Ramos (cell line): ENCODE data around the gene TNNC1.

ENCODE experiments used
- in situ Hi-C: fragments of 300-500 bp; cut with MboI; formaldehyde crosslinking; loops from one replicate; pipeline ENCODE4 v1.14.3; 2022; ENCODE audit warnings: low sequenced_read_pairs; ENCODE audit not compliant: unreplicated experiment

The TNNC1 gene

DNA sequence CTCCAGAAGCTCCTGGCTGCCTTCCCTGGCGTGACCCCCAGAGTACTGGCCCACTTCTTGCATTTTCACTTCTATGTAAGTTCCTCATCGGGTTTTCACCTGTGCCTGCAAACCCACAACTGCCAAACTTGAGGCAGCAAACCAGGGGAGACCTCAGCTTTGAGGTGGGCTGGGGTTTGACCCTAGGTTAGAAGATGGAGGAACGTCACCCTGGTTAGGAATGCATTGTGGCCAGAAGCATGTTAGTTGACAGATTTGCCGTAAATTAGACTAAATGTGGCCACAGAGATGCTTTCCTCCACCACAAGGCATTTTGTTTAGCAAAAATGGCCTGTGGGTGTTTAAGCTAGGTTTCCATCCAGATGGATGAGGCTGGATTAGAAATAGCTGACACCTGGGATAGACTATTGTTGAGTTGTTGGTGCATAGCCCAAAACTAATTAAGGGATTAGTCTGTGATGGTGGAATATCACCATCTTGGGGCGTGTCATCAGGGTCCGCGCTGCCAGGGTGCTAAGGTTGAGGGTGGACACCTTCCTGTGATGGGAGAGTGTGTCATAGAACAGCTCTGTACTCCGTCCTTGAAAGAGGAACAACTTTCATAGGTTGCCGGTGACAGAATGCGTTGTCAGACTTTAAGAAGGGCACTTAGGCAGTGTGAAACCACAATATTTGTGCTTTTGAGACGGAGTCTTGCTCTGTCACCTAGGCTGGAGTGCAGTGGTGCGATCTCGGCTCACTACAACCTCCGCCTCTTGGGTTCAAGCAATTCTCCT lies 5.1 kb upstream of the TNNC1 start:
- in situ Hi-C loops, result no loop called here

DNA sequence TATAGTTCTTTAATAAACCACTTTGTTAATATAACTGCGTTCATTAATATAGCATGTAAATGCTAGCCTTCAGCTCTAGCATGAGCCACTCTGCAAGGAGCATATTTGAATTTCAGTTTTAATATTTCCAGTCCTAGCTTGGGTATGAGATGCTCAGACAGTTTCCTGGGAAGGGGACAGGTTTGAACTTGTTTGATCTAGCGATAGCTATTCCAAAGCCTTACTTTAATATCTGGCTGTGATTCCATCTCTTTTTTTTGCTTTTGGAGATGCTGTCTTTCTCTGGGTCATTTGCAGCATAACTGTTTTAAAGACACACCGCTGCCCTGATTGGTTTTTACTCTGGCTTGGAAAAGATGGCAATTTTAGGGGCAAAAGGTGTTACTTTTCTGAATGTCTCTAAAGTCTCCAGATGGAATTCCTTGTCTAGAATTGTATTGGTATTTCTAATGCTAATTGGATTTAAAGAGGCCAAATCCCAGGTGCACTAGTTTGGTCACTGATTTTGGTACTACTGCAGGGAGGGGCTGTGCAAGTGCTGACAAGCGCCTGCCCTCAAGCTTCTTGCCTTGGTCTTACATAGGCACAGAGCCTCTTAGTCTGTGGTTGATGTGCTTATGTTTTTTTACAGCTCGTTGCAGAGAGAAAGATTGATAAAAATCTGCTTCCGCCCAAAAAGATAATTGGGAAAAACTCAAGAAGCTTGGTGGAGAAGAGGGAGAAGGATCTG lies 4.4 kb upstream of the TNNC1 start:
- in situ Hi-C loops, result no loop called here

DNA sequence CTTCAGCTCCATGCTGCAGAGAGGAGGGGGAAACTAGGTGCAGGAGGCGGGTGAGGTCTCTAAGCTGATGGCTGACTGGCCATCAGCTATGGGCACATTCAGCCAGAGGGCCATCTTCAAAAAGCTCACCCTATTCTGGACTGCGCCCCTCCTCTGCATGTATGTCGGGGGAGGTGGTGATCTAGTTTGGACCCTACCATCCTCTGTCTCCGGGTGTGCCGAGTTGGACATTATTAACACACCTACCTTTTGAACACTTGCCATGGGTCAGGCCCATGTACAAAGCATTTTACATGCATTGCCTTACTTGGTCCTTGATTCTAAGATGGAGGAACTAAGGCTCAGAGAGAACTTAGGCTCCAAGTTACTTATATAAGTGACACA lies 3.0 kb upstream of the TNNC1 start:
- in situ Hi-C loops, result no loop called here

DNA sequence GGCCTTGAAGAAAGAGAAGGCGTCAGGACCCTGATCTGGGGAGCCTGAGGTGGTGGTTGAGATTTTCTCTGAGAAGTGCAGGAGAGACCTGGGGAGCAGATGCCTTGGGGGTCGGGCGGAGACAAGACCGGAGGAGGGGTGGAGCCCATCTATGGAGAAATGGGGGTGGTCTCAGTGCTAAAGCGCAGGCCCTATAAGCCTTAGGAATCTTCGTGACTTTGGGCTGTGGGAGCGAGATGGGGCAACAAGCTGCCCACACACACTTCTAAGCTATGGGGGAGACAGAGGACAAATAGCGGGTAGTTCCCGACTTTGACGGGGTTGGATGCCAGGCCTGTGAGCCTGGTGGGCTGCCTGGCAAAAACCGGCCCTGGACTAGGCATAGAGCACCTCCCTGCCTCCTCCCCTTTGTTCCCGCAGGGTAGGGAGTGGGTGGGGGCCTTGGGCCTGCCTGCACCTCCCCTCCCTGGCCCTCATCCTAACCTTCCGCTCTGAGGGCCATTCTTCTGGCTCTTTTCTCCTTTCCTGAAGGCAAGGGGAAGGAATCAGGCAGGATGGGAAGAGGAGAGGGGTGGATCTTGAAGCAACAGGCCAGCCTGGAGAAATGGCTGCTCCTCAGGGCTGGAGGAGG lies 2.4 kb upstream of the TNNC1 start:
- in situ Hi-C loops, result no loop called here

DNA sequence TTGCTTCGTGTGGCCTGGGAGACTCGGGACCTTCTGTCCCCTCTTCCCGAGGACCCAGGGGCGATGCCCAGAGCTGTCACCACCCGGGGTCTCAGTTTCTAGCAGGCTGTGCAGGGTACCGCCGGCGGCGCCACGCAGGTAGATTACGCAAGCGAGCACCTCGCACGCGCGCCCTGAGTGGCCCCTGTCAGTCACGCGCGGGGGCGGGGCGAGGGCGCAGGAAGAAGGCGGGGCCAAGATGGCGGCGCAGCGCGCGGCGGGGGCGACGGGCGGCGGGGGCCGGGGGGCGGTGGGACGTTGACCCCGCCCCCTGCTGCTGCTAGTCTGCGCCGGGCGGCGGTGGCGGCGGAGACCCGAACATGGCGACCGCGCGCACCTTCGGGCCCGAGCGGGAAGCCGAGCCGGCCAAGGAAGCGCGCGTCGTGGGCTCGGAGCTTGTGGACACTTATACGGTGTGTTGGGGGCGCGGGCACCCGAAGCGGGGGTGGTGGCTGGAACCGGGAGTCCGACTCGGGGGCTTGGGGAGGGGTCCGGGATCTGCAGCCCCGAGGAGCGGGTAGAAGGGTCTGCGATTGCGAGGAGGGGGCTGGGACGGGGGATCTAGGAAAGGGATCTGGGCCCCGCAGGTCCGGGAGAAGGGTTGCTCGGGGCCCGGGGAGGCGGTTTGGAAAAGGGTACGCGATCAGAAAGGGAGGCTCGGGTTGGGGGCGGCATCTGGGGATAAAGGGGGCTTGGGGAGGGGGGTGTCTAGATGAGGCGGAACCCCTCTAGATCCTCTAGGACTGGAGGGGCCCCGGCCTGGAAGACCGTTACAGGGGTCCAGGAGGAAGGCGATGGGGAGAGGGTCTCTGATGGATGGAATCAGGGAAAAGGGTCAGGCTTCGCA lies 1.7 kb upstream of the TNNC1 start, which contains the start of gene NISCH:
Gene NISCH, plus strand, starts transcription at position 322 of the 886 bp plus-strand sequence. Its CDS starts 38 bp downstream, at position 360.
- in situ Hi-C loops, result no loop called here

DNA sequence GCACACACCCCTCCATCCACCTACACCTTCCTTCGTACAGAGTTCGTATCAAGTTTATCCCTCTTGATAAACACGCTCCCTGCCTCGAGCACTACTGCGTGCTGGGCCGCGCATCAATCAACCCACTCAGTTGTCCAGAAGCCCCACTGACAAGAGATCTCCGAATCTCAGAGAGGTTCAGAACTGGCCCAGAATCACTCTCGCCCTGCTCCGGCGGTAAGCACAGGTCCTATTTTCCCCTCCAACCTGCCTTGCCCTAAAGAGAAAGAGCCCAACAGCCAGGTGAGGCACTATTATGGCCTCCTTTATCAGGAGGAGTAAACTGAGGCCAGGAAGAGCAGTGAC lies 1.1 kb upstream of the TNNC1 start:
- in situ Hi-C loops, result no loop called here

DNA sequence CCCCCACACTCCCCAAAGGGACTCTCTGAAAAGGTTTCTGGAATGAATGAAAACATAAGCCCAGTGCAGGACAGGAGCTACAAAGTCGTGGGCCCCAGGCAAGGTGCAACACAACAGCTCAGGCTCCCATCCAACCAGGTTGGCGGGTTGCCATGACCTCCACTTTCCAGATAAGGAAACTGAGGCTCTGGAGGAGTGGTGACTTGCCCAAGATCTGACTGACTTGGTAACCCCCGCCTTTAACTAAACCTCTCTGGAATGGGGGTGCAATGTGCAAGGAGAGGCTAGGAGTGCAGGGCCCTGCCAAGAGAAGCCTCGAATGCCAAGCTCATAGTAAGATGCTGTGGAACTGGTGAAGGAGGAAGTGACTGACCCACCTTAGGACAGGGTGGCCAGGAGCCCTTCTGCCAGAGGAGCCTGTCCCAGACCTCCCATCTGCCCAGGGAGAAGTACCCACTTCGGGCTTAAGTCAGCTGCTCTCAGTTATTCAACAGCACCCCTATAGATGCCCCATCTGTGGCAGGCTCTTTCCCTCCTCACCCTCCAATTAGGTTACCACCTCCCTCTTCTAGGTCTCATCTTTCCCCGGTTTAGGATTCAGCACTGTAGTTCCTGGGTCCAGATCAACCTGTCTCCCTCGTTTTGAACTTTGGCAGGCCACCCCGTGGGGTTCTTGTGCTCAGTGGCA lies 553 bp upstream of the TNNC1 start:
- in situ Hi-C loops, result no loop called here

DNA sequence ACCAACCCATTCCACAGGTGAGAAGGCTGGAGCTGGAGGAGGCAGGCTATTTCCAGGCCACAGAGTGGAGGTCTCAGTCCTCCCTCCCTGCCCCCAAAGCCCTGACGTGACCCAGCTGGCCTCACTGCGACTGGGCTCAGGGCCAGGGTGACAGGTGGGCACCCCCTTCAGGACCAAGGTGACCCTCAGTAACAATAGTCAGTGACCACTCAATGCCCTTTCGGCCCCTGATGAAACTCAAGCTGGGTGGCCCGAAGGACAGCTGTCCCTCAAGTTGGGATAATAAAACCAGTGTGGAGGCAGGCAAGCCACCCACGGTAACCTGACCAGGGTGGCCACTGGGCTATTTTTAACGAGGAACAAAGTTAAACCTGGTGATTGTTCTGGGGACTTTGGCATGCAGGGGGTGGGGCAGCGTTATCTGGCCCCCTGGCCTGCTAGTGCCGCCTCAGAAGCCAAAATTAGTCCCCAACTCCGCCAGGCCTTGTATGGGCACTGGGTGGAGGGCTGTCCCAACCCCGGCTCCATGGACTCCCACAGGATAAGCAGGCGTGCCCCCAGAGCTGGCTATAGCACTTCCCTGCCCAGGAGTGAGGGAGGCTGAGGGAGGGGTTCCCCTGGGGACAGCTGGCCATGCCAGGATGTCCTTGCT lies 1.1 kb downstream of the TNNC1 start:
- in situ Hi-C loops, result no loop called here

DNA sequence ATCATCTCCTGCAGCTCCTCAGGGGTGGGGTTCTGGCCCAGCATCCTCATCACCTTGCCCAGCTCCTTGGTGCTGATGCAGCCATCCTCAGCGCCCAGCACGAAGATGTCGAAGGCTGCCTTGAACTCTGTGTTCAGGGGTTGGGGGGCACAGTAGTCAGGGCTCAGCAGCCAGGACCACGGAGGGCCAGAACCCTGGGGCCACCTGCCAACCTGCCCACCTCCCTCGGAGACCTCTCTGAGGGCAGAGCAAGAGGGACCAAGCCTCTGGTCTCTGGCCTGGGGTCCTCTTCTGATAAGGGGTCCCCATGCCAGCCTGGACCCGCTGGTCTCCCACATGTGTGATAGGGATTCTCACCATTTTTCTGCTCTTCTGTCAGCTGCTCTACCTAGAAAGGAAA lies 1.7 kb downstream of the TNNC1 start:
- in situ Hi-C loops, result no loop called here

DNA sequence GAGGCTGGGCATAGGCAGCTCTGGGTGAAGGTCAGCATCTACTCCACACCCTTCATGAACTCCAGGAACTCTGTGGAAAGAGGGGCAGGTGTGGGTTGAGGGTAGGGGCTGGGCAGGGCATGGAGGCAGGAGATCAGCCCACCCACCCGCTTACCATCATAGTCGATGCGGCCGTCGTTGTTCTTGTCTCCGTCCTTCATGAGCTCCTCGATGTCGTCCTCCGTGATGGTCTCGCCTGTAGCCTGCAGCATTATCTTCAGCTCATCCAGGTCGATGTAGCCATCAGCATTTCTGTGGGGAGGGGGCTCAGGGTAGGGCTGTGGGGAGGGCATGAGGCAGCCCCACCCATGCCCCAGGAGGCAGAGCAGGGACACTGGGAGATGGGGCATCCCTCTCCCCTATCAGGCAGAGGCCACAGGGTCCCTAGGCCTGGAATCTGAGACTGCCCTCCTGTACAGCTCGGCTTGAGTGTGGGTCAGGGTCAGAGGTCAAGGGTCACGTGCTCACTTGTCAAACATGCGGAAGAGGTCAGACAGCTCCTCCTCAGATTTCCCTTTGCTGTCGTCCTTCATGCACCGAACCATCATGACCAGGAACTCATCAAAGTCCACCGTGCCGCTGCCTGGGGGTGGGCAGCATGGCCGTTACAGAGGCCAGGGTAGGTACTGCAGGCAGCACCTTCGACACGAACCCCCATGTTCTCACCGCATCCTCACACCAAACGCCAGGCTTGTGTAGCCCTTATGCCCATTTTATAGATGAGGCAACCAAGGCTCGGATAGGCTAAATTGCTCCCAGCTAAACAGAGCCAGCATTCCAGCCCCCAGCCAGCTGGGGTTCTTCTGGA lies 2.4 kb downstream of the TNNC1 start:
- in situ Hi-C loops, result no loop called here

DNA sequence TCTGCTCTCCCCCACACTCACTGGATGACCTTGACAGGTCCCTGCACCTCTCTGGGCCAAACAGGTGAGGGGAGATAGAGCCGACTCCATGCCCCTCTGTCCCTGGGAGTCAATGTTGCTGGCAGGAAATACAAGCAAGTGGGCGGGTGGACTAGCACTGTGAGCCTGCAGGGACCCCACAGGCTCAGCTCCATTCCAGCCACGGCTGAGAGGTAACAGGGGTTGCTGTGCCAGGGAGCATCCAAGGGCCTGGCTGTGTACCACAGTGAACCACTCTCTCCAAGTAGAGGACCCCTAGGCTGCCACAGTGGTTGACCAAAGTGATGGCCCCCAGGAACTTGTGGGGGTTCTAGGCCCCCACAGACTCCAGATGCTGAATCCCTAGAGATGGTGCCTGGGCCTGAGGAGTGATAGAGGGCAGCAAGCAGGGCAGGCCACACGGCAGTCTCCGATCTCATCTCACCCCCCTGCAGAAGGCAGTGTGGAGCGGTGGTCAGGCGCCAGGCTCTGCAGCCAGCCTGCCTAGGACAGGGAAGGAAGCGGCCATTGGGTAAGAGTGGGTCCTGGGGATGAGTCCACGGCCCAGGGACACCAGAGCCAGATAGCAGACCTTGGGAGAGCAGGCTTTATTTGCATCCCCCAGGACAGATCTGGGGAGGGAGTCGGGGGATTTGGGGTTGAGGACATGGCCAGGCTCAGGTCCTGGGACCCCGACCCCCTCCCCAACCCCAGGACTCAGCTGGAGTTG lies 3.2 kb downstream of the TNNC1 start:
- in situ Hi-C loops, result no loop called here

DNA sequence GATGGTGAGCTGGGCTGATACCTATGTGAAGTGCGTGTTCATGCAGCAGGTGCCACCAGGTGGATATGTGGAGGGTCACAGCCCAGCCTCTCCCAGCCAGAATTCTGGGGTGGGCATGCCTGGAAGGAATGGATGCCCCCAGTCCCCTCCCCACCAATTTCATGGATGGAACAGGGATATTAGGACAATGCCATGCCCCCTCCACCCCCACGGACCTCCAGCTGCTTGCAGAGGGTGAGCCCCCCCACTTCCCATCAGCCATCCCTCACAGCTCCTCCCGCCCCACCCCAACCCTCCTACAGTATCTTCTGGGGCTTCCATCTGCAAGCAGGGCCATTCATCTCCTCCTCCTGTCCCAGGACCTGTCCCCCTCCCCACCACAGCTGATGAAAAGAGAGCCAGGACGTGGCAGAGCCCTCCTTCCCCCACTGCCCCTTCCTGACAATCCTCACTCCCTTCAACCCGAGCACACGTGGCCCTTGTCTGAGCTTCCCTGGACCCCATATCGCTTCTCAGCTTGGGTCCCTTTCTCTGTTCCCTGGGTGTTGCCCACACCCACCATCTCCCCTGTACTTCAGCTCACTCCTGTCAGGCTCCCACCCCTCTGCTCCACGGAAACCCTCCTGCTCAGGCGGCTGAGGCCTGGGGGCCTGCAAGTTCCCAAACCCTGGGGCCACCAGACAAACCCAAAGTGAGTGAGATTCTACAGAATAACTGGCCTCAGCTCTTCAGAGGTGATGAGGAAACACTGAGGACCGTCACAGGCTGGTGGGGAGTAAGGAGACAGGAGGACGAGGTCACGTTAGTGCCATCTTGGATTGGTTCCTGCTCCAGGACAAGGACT lies 6.1 kb downstream of the TNNC1 start:
- in situ Hi-C loops, result no loop called here

DNA sequence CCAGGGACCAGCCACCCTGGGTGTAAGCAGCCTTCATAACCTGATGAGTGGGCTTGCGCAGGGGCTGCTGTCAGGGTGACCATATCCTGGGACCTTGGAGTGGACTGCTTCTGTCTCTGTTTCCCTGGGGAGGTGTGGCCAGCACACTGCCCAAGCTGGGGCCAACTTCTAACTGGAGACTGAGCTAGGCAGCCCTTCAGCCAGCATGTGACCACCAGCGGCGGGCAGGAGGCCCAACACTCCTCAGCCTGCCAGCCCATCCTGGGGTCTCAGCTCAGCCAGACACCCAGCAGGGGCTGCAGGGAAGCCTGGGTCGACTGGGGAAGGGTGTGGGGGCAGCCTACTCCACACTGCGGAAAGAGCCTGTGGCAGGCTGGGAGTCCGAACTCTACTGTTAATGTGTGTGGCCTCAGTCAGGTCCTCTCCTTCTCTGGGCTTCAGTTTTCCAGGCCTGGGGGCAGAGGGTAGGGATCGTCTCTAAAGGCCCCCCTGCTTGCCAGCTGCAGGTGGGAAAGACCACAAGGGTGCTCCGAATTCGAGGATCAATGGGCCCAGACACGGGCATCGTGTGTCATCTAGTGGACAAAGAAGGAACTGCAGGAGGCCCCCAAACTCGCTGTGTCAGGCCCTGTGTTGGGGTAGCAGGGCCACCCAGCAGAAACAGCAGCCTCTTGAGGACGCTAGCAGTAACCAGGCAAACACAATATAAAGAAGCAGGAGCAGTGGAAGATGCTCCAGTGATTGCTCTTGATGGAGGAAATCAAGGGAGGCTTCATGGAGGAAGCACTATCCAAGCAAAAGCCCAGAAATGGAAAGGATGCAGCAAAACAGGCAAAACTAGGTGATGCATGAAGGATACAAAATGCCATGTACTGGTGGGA lies 7.0 kb downstream of the TNNC1 start:
- in situ Hi-C loops, result no loop called here

DNA sequence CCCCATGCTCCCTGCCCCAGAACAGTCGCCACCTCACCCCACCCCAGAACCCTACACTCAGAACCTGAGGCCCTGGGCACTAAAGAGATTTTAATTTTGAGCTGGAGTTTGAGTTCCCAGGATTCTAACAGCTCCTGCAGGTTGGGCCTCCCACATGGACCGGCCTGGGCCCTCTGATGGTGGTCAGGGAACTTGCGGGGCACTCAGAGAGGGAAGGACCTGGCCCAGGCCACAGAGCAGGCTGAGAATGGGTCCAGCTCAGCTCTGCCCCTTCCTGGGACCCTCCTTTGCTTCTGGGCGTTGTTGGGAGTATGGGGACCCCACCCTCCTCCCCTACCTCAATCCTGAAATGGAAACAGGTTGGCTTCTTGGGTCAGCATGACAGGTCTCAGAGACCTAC lies 7.8 kb downstream of the TNNC1 start:
- in situ Hi-C loops, result no loop called here

DNA sequence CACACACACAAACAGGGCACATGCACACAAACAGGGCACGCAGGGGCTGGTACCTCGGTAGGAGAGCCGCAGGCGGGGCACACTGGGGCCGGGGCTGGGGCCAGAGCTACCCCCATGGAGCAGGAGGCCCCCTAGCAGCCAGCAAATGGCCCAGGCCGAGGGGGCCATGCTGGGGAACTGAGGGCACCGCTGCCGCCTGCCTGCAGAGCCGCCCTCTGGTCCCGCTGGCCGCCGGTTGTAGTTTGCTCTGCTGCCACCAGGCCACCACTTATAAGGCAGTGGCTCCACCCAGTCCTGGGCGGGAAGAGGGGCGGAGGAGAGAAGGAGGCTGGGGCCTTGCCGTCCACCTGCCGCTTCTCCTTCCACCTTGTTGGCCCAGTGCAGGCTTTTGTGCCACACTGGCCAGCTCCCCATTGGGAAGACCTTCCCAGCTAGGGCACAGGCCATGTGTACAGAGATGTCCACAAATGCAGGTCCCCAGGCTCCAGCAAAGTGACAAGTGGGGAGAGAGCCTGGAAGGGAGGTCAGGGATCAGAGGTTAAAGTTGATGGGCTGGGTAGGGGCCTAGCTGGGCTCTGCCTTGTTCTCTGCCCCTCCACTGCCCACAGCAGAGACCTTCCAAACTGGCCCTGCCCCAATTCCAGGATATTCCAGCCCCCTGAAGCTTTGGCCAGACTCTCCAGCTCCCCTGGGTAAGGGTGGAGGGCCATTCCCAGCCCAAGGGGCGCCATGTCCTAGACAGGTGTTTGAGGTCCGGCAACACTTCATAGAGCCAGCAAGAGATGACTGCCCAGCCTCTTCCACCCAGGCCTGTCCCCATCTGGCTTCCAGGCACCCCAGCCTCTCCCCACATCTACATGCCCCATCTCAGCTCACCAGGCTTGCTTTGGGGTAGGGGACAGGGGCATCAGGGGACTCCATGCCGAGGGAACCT lies 8.7 kb downstream of the TNNC1 start, which contains the start of gene SEMA3G:
Gene SEMA3G, minus strand, starts transcription at position 244 of the 934 bp plus-strand sequence. Its CDS starts 76 bp downstream, at position 168.
- in situ Hi-C loops, result no loop called here
